H1 (cell line): ENCODE data around the gene PLXNB3. TPM values are rescaled to one million over a fixed set of nuclear protein-coding genes. Genes with fewer than 3 reads are reported as not detected.

Source experiments
- CTCF ChIA-PET: fragments of 300-600 bp; sonication (Branson Sonifier 250); formaldehyde crosslinking; loops from one replicate; lab custom pipeline; 2021; ENCODE audit not compliant: partially characterized antibody; lab: Charles Lee
- POLR2A ChIA-PET: fragments of 300-600 bp; sonication (Branson Sonifier 250); formaldehyde crosslinking; loops from one replicate; lab custom pipeline; 2021; ENCODE audit warnings: inconsistent platforms; ENCODE audit not compliant: partially characterized antibody; lab: Charles Lee
- DNase-seq, 2 experiments: peaks; one replicate each; pipeline versions ENCODE4 v3.0.0 to v3.0.0-alpha.2; 2010 to 2022; ENCODE audit warnings: low spot score in 2 of 2, low read depth in 1 of 2, mixed read lengths in 1 of 2
- FAIRE-seq: peaks from 2 replicates; lab custom pipeline; 2011; peaks lifted over from hg19 to GRCh38; lab: Jason Lieb, UNC
- H2AFZ ChIP-seq: 2 replicates; pipeline ENCODE4 v1.8.1; 2012; ENCODE audit warnings: low read length, inconsistent platforms
- H2AK5ac ChIP-seq: 2 replicates; pipeline ENCODE4 v1.6.1; 2013; ENCODE audit warnings: low read depth, low read length
- H2BK120ac ChIP-seq: replicated peaks from 2 replicates; pipeline ENCODE3; 2013; ENCODE audit warnings: low read depth, low read length, inconsistent platforms
- H2BK12ac ChIP-seq: 2 replicates; pipeline ENCODE4 v1.6.1; 2013; ENCODE audit warnings: low read depth, low read length
- H2BK15ac ChIP-seq: 2 replicates; pipeline ENCODE4 v1.6.1; 2013; ENCODE audit warnings: low read length
- H2BK20ac ChIP-seq: 2 replicates; pipeline ENCODE4 v1.6.1; 2013; ENCODE audit warnings: low read length
- H2BK5ac ChIP-seq: 2 replicates; pipeline ENCODE4 v1.6.1; 2013; ENCODE audit warnings: low read depth, low read length
- H3K14ac ChIP-seq: 2 replicates; pipeline ENCODE4 v1.6.1; 2013; ENCODE audit warnings: inconsistent platforms; ENCODE audit not compliant: insufficient read length
- H3K18ac ChIP-seq: 2 replicates; pipeline ENCODE4 v1.6.1; 2013; ENCODE audit warnings: low read length; ENCODE audit errors: extremely low read depth
- H3K23ac ChIP-seq: 2 replicates; pipeline ENCODE4 v1.6.1; 2013; ENCODE audit warnings: inconsistent platforms; ENCODE audit not compliant: insufficient read length
- H3K23me2 ChIP-seq: 2 replicates; pipeline ENCODE4 v1.6.1; 2013; ENCODE audit warnings: low read depth, low read length
- H3K27ac ChIP-seq: 2 replicates; pipeline ENCODE4 v1.6.1; 2011; ENCODE audit warnings: low read depth, low read length, inconsistent platforms
- H3K27me3 ChIP-seq, 4 experiments: replicated peaks in 1 of 4; 1 replicate in 1 of 4; 2 replicates in 3 of 4; pipeline versions ENCODE4 v1.6.1 to v1.8.1; 2011 to 2013; ENCODE audit warnings: low read length in 3 of 4, mild to moderate bottlenecking in 3 of 4, inconsistent platforms in 2 of 4, mixed read lengths in 2 of 4, moderate library complexity in 1 of 4; ENCODE audit not compliant: control insufficient read depth in 3 of 4, insufficient read depth in 3 of 4; ENCODE audit errors: extremely low read depth in 1 of 4
- H3K36me3 ChIP-seq, 4 experiments: 2 replicates each; pipeline versions ENCODE4 v1.6.1 to v1.8.1; 2011 to 2013; ENCODE audit warnings: mild to moderate bottlenecking in 4 of 4, low read length in 3 of 4, moderate library complexity in 2 of 4, control low read depth in 1 of 4, inconsistent platforms in 1 of 4; ENCODE audit not compliant: insufficient read depth in 4 of 4, control insufficient read depth in 2 of 4
- H3K4ac ChIP-seq: replicated peaks from 2 replicates; pipeline ENCODE3; 2013; ENCODE audit warnings: low read length, low read depth, mixed read lengths, inconsistent platforms; ENCODE audit not compliant: insufficient read length
- H3K4me1 ChIP-seq, 4 experiments: replicated peaks in 1 of 4; 1 replicate in 1 of 4; 2 replicates in 3 of 4; pipeline versions ENCODE4 v1.6.1 to v1.8.1; 2011 to 2013; ENCODE audit warnings: low read length in 3 of 4, inconsistent platforms in 2 of 4, mixed read lengths in 1 of 4; ENCODE audit not compliant: insufficient read depth in 4 of 4, control insufficient read depth in 3 of 4
- H3K4me2 ChIP-seq, 2 experiments: 2 replicates each; pipeline versions ENCODE4 v1.6.1 to v1.8.1; 2011 to 2013; ENCODE audit warnings: low read depth in 2 of 2, low read length in 2 of 2, control low read depth in 1 of 2, inconsistent platforms in 1 of 2, mild to moderate bottlenecking in 1 of 2; ENCODE audit not compliant: insufficient read depth in 1 of 2
- H3K4me3 ChIP-seq, 4 experiments: fragments of 200-600, 300-600 bp in 1 of 4; sonication (generic), shearing (Covaris generic), sonication (Bioruptor Twin) in 1 of 4; 2 replicates each; pipeline versions ENCODE4 v1.5.1 to v1.8.1; 2011 to 2016; ENCODE audit warnings: low read length in 4 of 4, low read depth in 3 of 4, control low read depth in 2 of 4, inconsistent platforms in 2 of 4, mild to moderate bottlenecking in 2 of 4, mixed read lengths in 1 of 4, moderate library complexity in 1 of 4; ENCODE audit not compliant: insufficient read depth in 2 of 4; ENCODE audit errors: extremely low read depth in 1 of 4
- H3K56ac ChIP-seq: replicated peaks from 2 replicates; pipeline ENCODE3; 2013; ENCODE audit warnings: low read depth, mild to moderate bottlenecking, mixed read lengths, low read length, inconsistent platforms; ENCODE audit not compliant: insufficient read length
- H3K79me1 ChIP-seq: 2 replicates; pipeline ENCODE4 v1.6.1; 2013; ENCODE audit warnings: low read depth, low read length, control low read depth
- H3K79me2 ChIP-seq, 2 experiments: 2 replicates each; pipeline versions ENCODE4 v1.6.1 to v1.8.1; 2012 to 2013; ENCODE audit warnings: low read length in 2 of 2, mild to moderate bottlenecking in 2 of 2, inconsistent platforms in 1 of 2; ENCODE audit not compliant: insufficient read depth in 2 of 2, control insufficient read depth in 1 of 2
- H3K9ac ChIP-seq, 4 experiments: replicated peaks in 1 of 4; 1 replicate in 1 of 4; 2 replicates in 3 of 4; pipeline versions ENCODE4 v1.6.1 to v1.8.1; 2011 to 2013; ENCODE audit warnings: low read depth in 3 of 4, low read length in 3 of 4, control low read depth in 2 of 4, mild to moderate bottlenecking in 2 of 4, moderate library complexity in 2 of 4, inconsistent platforms in 1 of 4; ENCODE audit errors: extremely low read depth in 1 of 4
- H3K9me3 ChIP-seq, 2 experiments: 2 replicates each; pipeline versions ENCODE4 v1.6.1 to v1.8.1; 2012 to 2013; ENCODE audit warnings: mild to moderate bottlenecking in 2 of 2, moderate library complexity in 2 of 2, control low read depth in 1 of 2, inconsistent platforms in 1 of 2, low read depth in 1 of 2, low read length in 1 of 2, mixed read lengths in 1 of 2; ENCODE audit not compliant: insufficient read depth in 2 of 2
- H4K20me1 ChIP-seq, 2 experiments: replicated peaks in 1 of 2; 2 replicates each; pipeline versions ENCODE3 to v1.8.1; 2011 to 2013; ENCODE audit warnings: inconsistent platforms in 2 of 2, low read length in 2 of 2, mild to moderate bottlenecking in 1 of 2; ENCODE audit not compliant: insufficient read depth in 2 of 2, control insufficient read depth in 1 of 2
- H4K5ac ChIP-seq: 2 replicates; pipeline ENCODE4 v1.6.1; 2013; ENCODE audit warnings: low read length, low read depth, mixed read lengths, inconsistent platforms; ENCODE audit not compliant: insufficient read length
- H4K8ac ChIP-seq: 2 replicates; pipeline ENCODE4 v1.8.0; 2013; ENCODE audit warnings: mild to moderate bottlenecking, moderate library complexity, low read length, inconsistent platforms; ENCODE audit not compliant: insufficient read depth; ENCODE audit errors: extremely low read depth
- H4K91ac ChIP-seq: replicated peaks from 2 replicates; pipeline ENCODE3; 2013; ENCODE audit warnings: low read length, mixed read lengths, inconsistent platforms; ENCODE audit not compliant: insufficient read length
- EP300 ChIP-seq, 2 experiments: IDR thresholded peaks; 1 replicate in 1 of 2; 2 replicates in 1 of 2; pipeline ENCODE4 v1.6.1; 2011 to 2012; ENCODE audit warnings: low read depth in 2 of 2, low read length in 2 of 2, mild to moderate bottlenecking in 2 of 2, borderline replicate concordance in 1 of 2, inconsistent platforms in 1 of 2, moderate library complexity in 1 of 2
- EZH2 ChIP-seq: fragments of 200-600 bp; sonication (generic); IDR thresholded peaks from 2 replicates; pipeline ENCODE4 v1.7.1; 2012; ENCODE audit warnings: low read depth, mild to moderate bottlenecking, moderate library complexity, low read length, inconsistent platforms; ENCODE audit not compliant: severe bottlenecking
- HDAC6 ChIP-seq: IDR thresholded peaks from one replicate; pipeline ENCODE4 v1.7.1; 2012; ENCODE audit warnings: low read depth, mild to moderate bottlenecking, inconsistent platforms, low read length, moderate library complexity
- JUND ChIP-seq: IDR thresholded peaks from 2 replicates; pipeline ENCODE4 v1.6.1; 2011; ENCODE audit warnings: mild to moderate bottlenecking, improper control_type of control experiment, low read length
- KDM1A ChIP-seq: fragments of 200-600, 300-600 bp; sonication (generic); IDR thresholded peaks from 2 replicates; pipeline ENCODE4 v1.7.1; 2016; ENCODE audit warnings: mild to moderate bottlenecking, low read length, borderline replicate concordance
- POLR2A ChIP-seq, 2 experiments: IDR thresholded peaks; 1 replicate in 1 of 2; 2 replicates in 1 of 2; pipeline ENCODE4 v1.6.1; 2011; ENCODE audit warnings: low read depth in 2 of 2, low read length in 2 of 2, mild to moderate bottlenecking in 2 of 2; ENCODE audit errors: control extremely low read depth in 1 of 2
- RNF2 ChIP-seq: fragments of 200-900, 300-1000 bp; sonication (generic); IDR thresholded peaks from 2 replicates; pipeline ENCODE4 v1.7.1; 2016; ENCODE audit warnings: borderline replicate concordance, low read depth, mild to moderate bottlenecking, antibody characterized with exemption, low read length; ENCODE audit not compliant: poor library complexity, severe bottlenecking; ENCODE audit errors: missing control alignments
- SIN3A ChIP-seq, 2 experiments: IDR thresholded peaks in 1 of 2; conservative IDR thresholded peaks in 1 of 2; 2 replicates each; pipeline ENCODE4 v1.6.1; 2011 to 2012; ENCODE audit warnings: low read length in 2 of 2, improper control_type of control experiment in 1 of 2, low read depth in 1 of 2, mild to moderate bottlenecking in 1 of 2
- TAF7 ChIP-seq: optimal IDR thresholded peaks from 2 replicates; pipeline ENCODE3; 2011; ENCODE audit warnings: low read depth, mild to moderate bottlenecking, inconsistent platforms, low read length, moderate library complexity, borderline replicate concordance
- TEAD4 ChIP-seq: IDR thresholded peaks from 2 replicates; pipeline ENCODE4 v1.6.1; 2012; ENCODE audit warnings: low read depth, low read length, inconsistent platforms, mixed read lengths
- WGBS, 2 experiments: shearing (Covaris generic) in 1 of 2; methylation state at CpG; one replicate each; pipeline versions ENCODE4 v1.1.6 to v1.1.7; 2013 to 2015; ENCODE audit warnings: low lambda C conversion rate in 2 of 2, mixed read lengths in 2 of 2, inconsistent platforms in 1 of 2, low coverage in 1 of 2, missing lambda C conversion rate in 1 of 2; ENCODE audit not compliant: insufficient replicate concordance in 2 of 2, insufficient coverage in 1 of 2, insufficient read length in 1 of 2; ENCODE audit errors: extremely low coverage in 1 of 2, missing lambda C conversion rate in 1 of 2; 5-methylcytosine and 5-hydroxymethylcytosine counted together
- polyA plus RNA-seq, 7 experiments: library from polyadenylated mRNA; depleted of rRNA in 3 of 7; stranded (reverse) in 5 of 7; unstranded in 2 of 7; fragments of >200 nt in 5 of 7; fragments of 200-250 nt in 2 of 7; gene quantifications; 1 replicate in 5 of 7; 2 replicates in 1 of 7; 4 replicates in 1 of 7; pipeline versions ENCODE4 v1.2.1 to v1.2.3, GENCODE V29; 2011 to 2013; ENCODE audit warnings: missing spikeins in 2 of 7, mixed read lengths in 2 of 7
- total RNA-seq: library from RNA; stranded (reverse); fragmentation: NEBNext Ultra II Directional; extraction: Animal tissue kit (Norgen Biotek cat#: 25700); gene quantifications from 2 replicates; pipeline ENCODE4 v1.2.1, GENCODE V29; 2021
- TF ChIP-seq, protein P1 (sequence below): IDR thresholded peaks from 2 replicates; pipeline ENCODE4 v1.6.1; 2011; ENCODE audit warnings: low read depth, mild to moderate bottlenecking, low read length; ENCODE audit not compliant: insufficient read depth

The PLXNB3 gene
- total and polyA plus RNA-seq, 2 of the 8 experiments (the other 6 are each of a cell fraction or from before 2014, with no cell fraction given), result 1.2 to 2.7 TPM

GRCh38 chrX:153736071-153736820 is 27.8 kb upstream of the PLXNB3 start:
- H4K20me1 ChIP-seq, result no peaks in the 10 kb centered on the region
- H2BK20ac ChIP-seq, result no peak overlapping the region
- no peaks in the 10 kb centered on the region for H3K36me3 ChIP-seq
- H2AFZ ChIP-seq, result no peak overlapping the region
- ChIA-PET POLR2A (interaction anchor here (1.0 kb wide), 1 partner anchor 10 kb away, joined by 5 read pairs; no protein-coding TSS in a partner anchor), CTCF (interaction anchor here (1.0 to 1.6 kb wide), 5 partner anchors 8 to 170 kb away, joined by 3 to 4 read pairs (median 3); no protein-coding TSS in a partner anchor)
- no peak overlapping the region for H2AK5ac ChIP-seq
- H3K14ac ChIP-seq, result no peak overlapping the region
- H2BK15ac ChIP-seq, result no peak overlapping the region
- no peak for FAIRE-seq
- H4K5ac ChIP-seq, result no peak overlapping the region
- H2BK12ac ChIP-seq, result no peak overlapping the region
- no peak overlapping the region for H3K23ac ChIP-seq
- no peak overlapping the region for H3K18ac ChIP-seq
- no peak overlapping the region for H3K4me2 ChIP-seq
- H3K4ac ChIP-seq, result no peak overlapping the region
- H3K4me3 ChIP-seq, result no peak overlapping the region
- H4K8ac ChIP-seq, result no peak overlapping the region
- no peak overlapping the region for H3K9ac ChIP-seq
- no peak for DNase-seq
- H3K79me2 ChIP-seq, result no peaks in the 10 kb centered on the region
- H3K9me3 ChIP-seq, result no peaks in the 10 kb centered on the region
- H3K4me1 ChIP-seq, result peaks cover 0 to 4% (median 0%) of the 10 kb centered on the region in 4 experiments; a peak in 3 of 7 replicates
- H3K56ac ChIP-seq, result no peak overlapping the region
- WGBS, 2 experiments, result 100% methylated on average over 4 of the region's 30 CpGs; no CpG with 5 or more reads in 1 of the 2 experiments
- no peaks in the 10 kb centered on the region for H3K79me1 ChIP-seq
- no peak overlapping the region for H2BK120ac ChIP-seq
- H3K27me3 ChIP-seq, result no peaks in the 10 kb centered on the region
- no peak overlapping the region for H2BK5ac ChIP-seq
- H4K91ac ChIP-seq, result no peak overlapping the region
- no peaks in the 10 kb centered on the region for H3K23me2 ChIP-seq
- H3K27ac ChIP-seq, result no peak overlapping the region
- TF ChIP-seq EP300 (IDR thresholded peaks at IDR 0.05; ENCODE audit: borderline replicate concordance in 1 of 2, low read depth in 2 of 2, low read length in 2 of 2), result no peak
- TF ChIP-seq POLR2A (IDR thresholded peaks at IDR 0.05; ENCODE audit: control extremely low read depth in 1 of 2, low read depth in 2 of 2, low read length in 2 of 2), result no peak
- TF ChIP-seq EZH2, result no peak
- TF ChIP-seq TAF7, result no peak
- no peak for TF ChIP-seq HDAC6
- TF ChIP-seq KDM1A, result no peak
- no peak for TF ChIP-seq RNF2
- TF ChIP-seq, protein P1, sequence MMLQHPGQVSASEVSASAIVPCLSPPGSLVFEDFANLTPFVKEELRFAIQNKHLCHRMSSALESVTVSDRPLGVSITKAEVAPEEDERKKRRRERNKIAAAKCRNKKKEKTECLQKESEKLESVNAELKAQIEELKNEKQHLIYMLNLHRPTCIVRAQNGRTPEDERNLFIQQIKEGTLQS, result no peak
- no peak for TF ChIP-seq TEAD4
- TF ChIP-seq JUND, result no peak
- TF ChIP-seq SIN3A (conservative IDR thresholded peaks at IDR 0.05 in 1 of 2, IDR thresholded peaks at IDR 0.05 in 1 of 2; ENCODE audit: low read depth in 1 of 2, low read length in 2 of 2), result no peak
